Urinary bladder (tissue), 4 donors: ENCODE results near the gene RIMKLA. TPM values are rescaled to one million over a fixed set of nuclear protein-coding genes. Genes with fewer than 3 reads are reported as not detected.

Experiments
- DNase-seq: peaks from one replicate; pipeline ENCODE4 v3.0.0-alpha.2; 2015; ENCODE audit errors: extremely low spot score
- H3K27ac ChIP-seq: one replicate; pipeline ENCODE4 v1.5.1; 2013; ENCODE audit warnings: low read depth, mild to moderate bottlenecking, moderate library complexity
- H3K36me3 ChIP-seq: one replicate; pipeline ENCODE4 v1.6.1; 2013; ENCODE audit warnings: mild to moderate bottlenecking, moderate library complexity; ENCODE audit not compliant: insufficient read depth
- H3K4me1 ChIP-seq: one replicate; pipeline ENCODE4 v1.6.1; 2013; ENCODE audit warnings: mild to moderate bottlenecking, moderate library complexity; ENCODE audit not compliant: insufficient read depth
- H3K4me3 ChIP-seq: one replicate; pipeline ENCODE4 v1.5.1; 2013; ENCODE audit warnings: low read depth, low read length
- WGBS: extraction: QIAGEN DNeasy Blood & Tissue Kit; methylation state at CpG from one replicate; pipeline ENCODE4 v1.1.7; 2013; 5-methylcytosine and 5-hydroxymethylcytosine counted together
- polyA plus RNA-seq: library from polyadenylated mRNA; stranded (reverse); fragments of 200-250 nt; gene quantifications from one replicate; pipeline ENCODE4 v1.2.3, GENCODE V29; 2013
- total RNA-seq: library from RNA; depleted of rRNA; stranded (reverse); fragments of >200 nt; gene quantifications from one replicate; pipeline ENCODE4 v1.2.3, GENCODE V29; 2014
- donor health status: healthy with polysubstance abuse.
- donor health status: healthy.

Gene RIMKLA
- total and polyA plus RNA-seq, 2 donors = 0.58 to 0.69 TPM

DNA sequence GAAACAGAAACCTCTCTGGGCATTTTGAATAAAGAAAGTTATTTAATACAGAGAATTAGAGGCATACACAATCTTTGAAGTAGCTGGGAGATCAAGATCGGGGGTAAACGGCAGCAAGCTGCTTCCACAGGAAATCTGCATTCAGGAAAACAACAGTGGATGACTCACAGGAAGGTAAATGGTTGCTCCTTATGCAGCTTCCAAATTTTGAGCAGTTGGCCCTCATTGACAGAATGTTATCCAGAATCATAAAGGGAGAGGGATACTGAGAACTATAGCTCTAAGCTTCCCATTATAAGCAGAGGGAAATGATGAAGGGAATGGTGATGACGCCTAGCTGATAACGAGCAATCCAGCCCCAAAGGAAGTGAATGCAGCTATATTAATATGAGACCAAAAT is 46.6 kb downstream of the RIMKLA start:
- DNase-seq = no peak
- Histone ChIP-seq H3K36me3 (no peaks in the 10 kb centered on the region), H3K4me1 (no peaks in the 10 kb centered on the region), H3K27ac (no peak overlapping the region), H3K4me3 (no peak overlapping the region)
- 71% methylated on average over 4 of the region's 4 CpGs for WGBS

- Histone ChIP-seq H3K27ac (no peak overlapping the region), H3K4me1 (no peaks in the 10 kb centered on the region), H3K36me3 (no peaks in the 10 kb centered on the region), H3K4me3 (no peak overlapping the region)
- 74% methylated on average over 1 of the region's 1 CpG for WGBS
- no peak for DNase-seq
Measured at GRCh38 chr1:42429603-42430002, 49.0 kb downstream of the RIMKLA start.

- H3K4me1 ChIP-seq = no peaks in the 10 kb centered on the region
- no peak overlapping the region for H3K27ac ChIP-seq
- 84% methylated on average over 3 of the region's 3 CpGs for WGBS
- no peak overlapping the region for H3K4me3 ChIP-seq
- no peaks in the 10 kb centered on the region for H3K36me3 ChIP-seq
- DNase-seq = no peak
Measured at GRCh38 chr1:42430286-42431135, 49.9 kb downstream of the RIMKLA start.

DNA sequence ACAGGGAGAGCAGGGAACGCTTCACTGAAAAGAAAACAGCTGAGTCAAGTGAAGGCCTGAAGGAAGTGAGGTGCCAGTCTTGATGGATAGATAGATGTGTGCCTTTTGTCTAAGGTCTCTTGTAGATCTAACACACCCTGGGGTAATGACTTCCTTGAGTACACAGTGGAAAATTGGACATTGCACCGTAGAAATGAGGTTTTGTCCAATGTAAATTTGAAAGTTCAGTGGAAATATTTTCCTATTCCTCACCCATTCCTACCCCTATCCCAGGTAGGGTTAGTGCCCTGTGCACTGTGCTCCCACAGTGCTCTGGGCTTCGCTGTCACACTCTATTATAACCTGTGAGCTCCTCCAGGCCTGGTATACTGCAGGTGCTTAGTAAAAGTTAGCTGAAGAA is 50.9 kb downstream of the RIMKLA start:
- 87% methylated on average over 3 of the region's 3 CpGs for WGBS
- Histone ChIP-seq H3K36me3 (no peaks in the 10 kb centered on the region), H3K4me3 (no peak overlapping the region), H3K27ac (no peak overlapping the region), H3K4me1 (no peaks in the 10 kb centered on the region)
- no peak for DNase-seq

- Histone ChIP-seq H3K4me3 (no peak overlapping the region), H3K36me3 (no peaks in the 10 kb centered on the region), H3K4me1 (no peaks in the 10 kb centered on the region), H3K27ac (no peak overlapping the region)
- 88% methylated on average over 4 of the region's 4 CpGs for WGBS
- no peak for DNase-seq
Measured at GRCh38 chr1:42432714-42433113, 52.1 kb downstream of the RIMKLA start.

DNA sequence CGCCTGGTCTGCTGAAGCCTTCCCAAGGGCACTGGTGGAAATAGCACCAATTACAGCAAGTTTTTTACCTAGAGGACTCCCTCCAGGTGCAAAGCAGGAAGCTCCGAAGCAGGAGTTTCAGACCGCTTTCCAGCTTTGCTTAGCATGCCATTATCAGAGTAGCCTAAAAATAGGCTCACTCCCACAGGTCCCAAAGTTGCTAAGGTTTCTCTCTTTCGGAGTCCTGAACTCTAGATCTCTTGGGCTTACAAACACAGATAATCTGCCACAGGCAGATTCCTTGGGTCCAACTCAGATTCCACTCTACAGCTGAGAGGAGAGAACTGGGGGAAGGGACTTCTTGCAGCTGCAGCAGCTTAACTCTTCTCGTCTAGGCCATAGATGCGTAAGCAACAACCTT is 52.8 kb downstream of the RIMKLA start:
- no peaks in the 10 kb centered on the region for H3K4me1 ChIP-seq
- no peak overlapping the region for H3K4me3 ChIP-seq
- WGBS = 72% methylated on average over 6 of the region's 6 CpGs
- DNase-seq = no peak
- H3K36me3 ChIP-seq = no peaks in the 10 kb centered on the region
- no peak overlapping the region for H3K27ac ChIP-seq

GRCh38 chr1:42434340-42434739 is 53.7 kb downstream of the RIMKLA start:
- H3K4me1 ChIP-seq = no peaks in the 10 kb centered on the region
- no peak overlapping the region for H3K27ac ChIP-seq
- no peak for DNase-seq
- H3K4me3 ChIP-seq = no peak overlapping the region
- WGBS = 97% methylated on average over 4 of the region's 4 CpGs
- H3K36me3 ChIP-seq = no peaks in the 10 kb centered on the region

GRCh38 chr1:42439940-42440339 is 59.3 kb downstream of the RIMKLA start:
- Histone ChIP-seq H3K4me1 (no peaks in the 10 kb centered on the region), H3K36me3 (no peaks in the 10 kb centered on the region), H3K4me3 (no peak overlapping the region), H3K27ac (no peak overlapping the region)
- DNase-seq = no peak
- 68% methylated on average over 2 of the region's 2 CpGs for WGBS

DNA sequence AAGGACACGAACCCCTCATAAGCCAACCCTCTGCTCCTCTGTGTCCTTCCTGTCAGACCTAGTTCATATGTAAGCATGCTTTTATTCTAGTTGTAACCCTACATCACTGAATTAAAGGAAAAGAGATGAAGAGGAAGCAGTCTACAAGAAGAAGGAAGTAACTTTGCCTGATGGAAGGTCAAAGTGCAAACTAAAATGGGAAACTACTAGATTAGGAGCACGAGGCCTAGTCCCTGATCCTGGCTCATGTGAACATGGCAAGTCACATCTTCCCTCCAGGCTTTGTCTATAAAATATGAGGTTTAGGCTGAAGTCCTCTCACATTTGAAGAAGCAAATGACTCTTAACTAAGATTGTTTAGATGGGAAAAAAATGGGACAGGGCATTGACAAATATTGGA is 62.1 kb downstream of the RIMKLA start:
- no peaks in the 10 kb centered on the region for H3K36me3 ChIP-seq
- no peaks in the 10 kb centered on the region for H3K4me1 ChIP-seq
- no peak overlapping the region for H3K27ac ChIP-seq
- WGBS = 25% methylated on average over 2 of the region's 2 CpGs
- no peak overlapping the region for H3K4me3 ChIP-seq
- no peak for DNase-seq

GRCh38 chr1:42449256-42449655 is 68.7 kb downstream of the RIMKLA start:
- Histone ChIP-seq H3K4me3 (no peak overlapping the region), H3K36me3 (no peaks in the 10 kb centered on the region), H3K4me1 (no peaks in the 10 kb centered on the region), H3K27ac (no peak overlapping the region)
- no peak for DNase-seq

DNA sequence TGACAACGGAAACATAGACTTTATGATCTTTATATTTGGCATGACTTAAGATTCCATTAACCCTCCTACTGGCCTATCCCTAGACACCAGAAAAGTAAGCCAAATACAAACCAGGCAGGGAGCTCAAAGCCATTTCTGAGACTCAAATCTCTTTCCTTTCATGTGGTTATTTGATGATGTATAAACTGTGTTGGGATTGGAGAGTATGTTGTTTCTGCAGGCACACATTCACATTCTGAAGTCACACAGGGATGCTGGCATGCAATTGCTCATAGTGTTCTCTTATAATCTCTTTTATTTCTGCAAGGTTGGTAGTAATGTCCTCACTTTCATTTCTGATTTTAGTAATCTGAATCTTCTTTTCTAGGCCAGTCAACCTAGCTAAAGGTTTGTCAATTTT is 69.5 kb downstream of the RIMKLA start:
- no peak overlapping the region for H3K27ac ChIP-seq
- no peaks in the 10 kb centered on the region for H3K4me1 ChIP-seq
- no peaks in the 10 kb centered on the region for H3K36me3 ChIP-seq
- H3K4me3 ChIP-seq = no peak overlapping the region
- WGBS = 33% methylated on average over 1 of the region's 1 CpG
- DNase-seq = no peak

DNA sequence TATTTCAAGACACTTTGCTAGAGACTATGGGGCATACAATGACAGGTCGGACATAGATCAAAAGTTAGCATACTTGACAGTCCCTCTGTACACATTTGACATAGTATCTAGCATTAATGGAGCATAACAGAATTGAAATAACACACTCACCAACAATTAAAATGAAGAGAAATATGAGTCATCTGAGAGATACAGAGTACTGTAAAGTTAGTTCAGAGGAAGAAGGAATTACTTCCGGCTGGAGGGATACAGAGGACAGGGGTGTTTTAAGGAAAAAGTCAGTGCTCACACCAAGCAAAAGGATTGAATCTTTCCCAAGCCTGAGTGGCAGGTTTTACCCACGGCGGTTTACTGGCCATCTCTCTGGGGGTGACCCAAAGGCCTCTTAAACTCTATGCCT is 72.8 kb downstream of the RIMKLA start:
- Histone ChIP-seq H3K4me3 (no peak overlapping the region), H3K27ac (no peak overlapping the region), H3K36me3 (no peaks in the 10 kb centered on the region), H3K4me1 (no peaks in the 10 kb centered on the region)
- WGBS = 83% methylated on average over 4 of the region's 4 CpGs
- DNase-seq = no peak

- no peak for DNase-seq
- Histone ChIP-seq H3K36me3 (no peaks in the 10 kb centered on the region), H3K4me3 (no peak overlapping the region), H3K27ac (no peak overlapping the region), H3K4me1 (no peaks in the 10 kb centered on the region)
- 94% methylated on average over 5 of the region's 5 CpGs for WGBS
Measured at GRCh38 chr1:42454403-42454802, 73.8 kb downstream of the RIMKLA start.

- Histone ChIP-seq H3K27ac (peak within 1 kb of the TSS; percentile 82), H3K4me1 (no peaks in the 10 kb centered on the region), H3K4me3 (peak within 1 kb of the TSS; percentile 70), H3K36me3 (no peaks in the 10 kb centered on the region)
- peak; percentile 78 for DNase-seq
- under 1% methylated on average over 66 of the region's 66 CpGs for WGBS
Measured at GRCh38 chr1:42456010-42456753, 75.6 kb downstream of the RIMKLA start, which contains the start of the genes PPCS and ZMYND12. Gene PPCS, plus strand, starts transcription at chr1:42456543. Its CDS starts 23 bp downstream, at chr1:42456566. Gene ZMYND12, minus strand, starts transcription at chr1:42456022. Its CDS starts 25 bp downstream, at chr1:42455997.
